ENCODE data around the gene CTDSPL. TPM values are rescaled to one million over a fixed set of nuclear protein-coding genes. Genes with fewer than 3 reads are reported as not detected.

CTDSPL gene
- polyA plus RNA-seq, 1 experiment, result 40.4 TPM

- H3K27me3 ChIP-seq (ENCODE audit: control insufficient read depth, insufficient read depth, low read length), result no peaks in the 10 kb centered on the region
- TF ChIP-seq CTCF (IDR thresholded peaks at IDR 0.05; ENCODE audit: low read depth, low read length), result peak; percentile 9; the same call in 1 of the 2 replicates
- no peak overlapping the region for H3K4me3 ChIP-seq (ENCODE audit: low read depth, low read length)
- ChIA-PET CTCF (interaction anchor here (2.5 to 3.9 kb wide), 2 partner anchors 11 to 147 kb away, joined by 16 to 68 read pairs; no protein-coding TSS in a partner anchor), POLR2A (interaction anchor here (0.6 kb wide), 1 partner anchor 232 kb away, joined by 3 read pairs; no protein-coding TSS in a partner anchor)
- H3K27ac ChIP-seq (ENCODE audit: low read depth, low read length), result no peak overlapping the region
- no peak for DNase-seq (ENCODE audit: low read depth, low spot score)
- H3K9me3 ChIP-seq (ENCODE audit: control insufficient read depth, insufficient read depth, low read length), result no peaks in the 10 kb centered on the region
These were observed 139.9 kb downstream of the CTDSPL start for GRCh38 chr3:38001456-38002081.

GRCh38 chr3:38002291-38002876 lies 140.7 kb downstream of the CTDSPL start:
- H3K27me3 ChIP-seq (ENCODE audit: control insufficient read depth, insufficient read depth, low read length), result no peaks in the 10 kb centered on the region
- CTCF ChIA-PET, result interaction anchor here (0.9 to 3.9 kb wide), 4 partner anchors 10 to 148 kb away, joined by 3 to 68 read pairs (median 10); no protein-coding TSS in a partner anchor
- no peak for DNase-seq (ENCODE audit: low read depth, low spot score)
- H3K4me3 ChIP-seq (ENCODE audit: low read depth, low read length), result no peak overlapping the region
- no peak overlapping the region for H3K27ac ChIP-seq (ENCODE audit: low read depth, low read length)
- no peaks in the 10 kb centered on the region for H3K9me3 ChIP-seq (ENCODE audit: control insufficient read depth, insufficient read depth, low read length)
- POLR2A ChIA-PET, result no interaction called here
- TF ChIP-seq CTCF (IDR thresholded peaks at IDR 0.05; ENCODE audit: low read depth, low read length), result no peak

DNA sequence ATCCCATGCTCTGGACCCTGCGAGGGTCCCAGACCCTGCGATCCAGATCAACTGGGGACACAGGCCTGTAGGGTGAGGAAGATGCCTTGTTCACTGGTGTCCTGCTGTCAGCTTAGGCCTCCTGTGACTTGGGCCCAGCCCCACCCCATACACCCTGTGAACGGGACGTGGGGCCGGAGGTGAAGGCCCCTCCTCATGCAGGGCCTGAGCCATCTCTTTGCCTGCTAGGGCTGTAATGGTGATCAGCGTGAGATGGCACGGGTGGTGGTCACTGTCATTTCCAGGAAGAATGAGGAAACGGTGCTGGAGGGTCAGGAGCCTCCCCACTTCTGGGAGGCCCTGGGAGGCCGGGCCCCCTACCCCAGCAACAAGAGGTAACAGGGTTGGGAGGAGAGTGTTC lies 141.3 kb downstream of the CTDSPL start:
- H3K9me3 ChIP-seq (ENCODE audit: control insufficient read depth, insufficient read depth, low read length), result no peaks in the 10 kb centered on the region
- CTCF ChIA-PET, result interaction anchor here (0.9 to 3.9 kb wide), 6 partner anchors 10 to 148 kb away, joined by 3 to 68 read pairs (median 7); partner anchors contain the start of gene PLCD1
- TF ChIP-seq CTCF (IDR thresholded peaks at IDR 0.05; ENCODE audit: low read depth, low read length), result no peak
- H3K27me3 ChIP-seq (ENCODE audit: control insufficient read depth, insufficient read depth, low read length), result no peaks in the 10 kb centered on the region
- no peak overlapping the region for H3K4me3 ChIP-seq (ENCODE audit: low read depth, low read length)
- no peak overlapping the region for H3K27ac ChIP-seq (ENCODE audit: low read depth, low read length)
- POLR2A ChIA-PET, result no interaction called here
- DNase-seq (ENCODE audit: low read depth, low spot score), result no peak

GRCh38 chr3:38003371-38003816 lies 141.7 kb downstream of the CTDSPL start:
- POLR2A ChIA-PET, result no interaction called here
- Histone ChIP-seq H3K27me3 (ENCODE audit: control insufficient read depth, insufficient read depth, low read length) (no peaks in the 10 kb centered on the region), H3K4me3 (ENCODE audit: low read depth, low read length) (no peak overlapping the region), H3K9me3 (ENCODE audit: control insufficient read depth, insufficient read depth, low read length) (no peaks in the 10 kb centered on the region), H3K27ac (ENCODE audit: low read depth, low read length) (no peak overlapping the region)
- CTCF ChIA-PET, result interaction anchor here (0.7 to 3.9 kb wide), 18 partner anchors 9 to 477 kb away, joined by 3 to 68 read pairs (median 4); partner anchors contain the start of gene PLCD1
- no peak for DNase-seq (ENCODE audit: low read depth, low spot score)
- TF ChIP-seq CTCF (IDR thresholded peaks at IDR 0.05; ENCODE audit: low read depth, low read length), result peak; percentile 87

Measured in AG04450 (cell line).